MM.1S (cell line): ENCODE measurements around the gene MSI2.

ENCODE experiments used
- DNase-seq: peaks from one replicate; pipeline ENCODE4 v3.0.0-alpha.2; 2015
- H2AFZ ChIP-seq: fragments of 300-600 bp; sonication (generic); 2 replicates; pipeline ENCODE4 v1.6.0; 2016; ENCODE audit warnings: antibody characterized with exemption, low read length
- H3F3A ChIP-seq: fragments of 300-600 bp; sonication (generic); 2 replicates; pipeline ENCODE4 v1.6.1; 2016; ENCODE audit warnings: mild to moderate bottlenecking, antibody characterized with exemption, low read length, moderate library complexity, mixed read lengths; ENCODE audit not compliant: insufficient read depth
- H3K27ac ChIP-seq: fragments of 300-600 bp; sonication (generic); 2 replicates; pipeline ENCODE4 v1.5.1; 2016; ENCODE audit warnings: mild to moderate bottlenecking, low read length
- H3K27me3 ChIP-seq: fragments of 300-600 bp; sonication (generic); replicated peaks from 2 replicates; pipeline ENCODE4 v1.6.0; 2016; ENCODE audit warnings: low read length; ENCODE audit not compliant: insufficient read depth
- H3K36me3 ChIP-seq: fragments of 300-600 bp; sonication (generic); replicated peaks from 2 replicates; pipeline ENCODE4 v1.6.1; 2016; ENCODE audit warnings: mild to moderate bottlenecking, low read length, mixed read lengths; ENCODE audit not compliant: insufficient read depth
- H3K4me1 ChIP-seq: fragments of 300-600 bp; sonication (generic); 2 replicates; pipeline ENCODE4 v1.6.1; 2016; ENCODE audit warnings: low read length, mixed read lengths
- H3K4me2 ChIP-seq: fragments of 300-600 bp; sonication (generic); 2 replicates; pipeline ENCODE4 v1.6.0; 2016; ENCODE audit warnings: low read depth, low read length
- H3K4me3 ChIP-seq: fragments of 300-600 bp; sonication (generic); 2 replicates; pipeline ENCODE4 v1.5.1; 2016; ENCODE audit warnings: low read length, mixed read lengths
- H3K79me2 ChIP-seq: fragments of 300-600 bp; sonication (generic); 2 replicates; pipeline ENCODE4 v1.6.1; 2016; ENCODE audit warnings: mixed run types, low read length, mixed read lengths
- H3K9ac ChIP-seq: fragments of 300-600 bp; sonication (generic); 2 replicates; pipeline ENCODE4 v1.6.1; 2016; ENCODE audit warnings: low read length, mixed read lengths
- H3K9me2 ChIP-seq: fragments of 300-600 bp; sonication (generic); replicated peaks from 2 replicates; pipeline ENCODE4 v1.6.1; 2016; ENCODE audit warnings: mild to moderate bottlenecking, low read length, mixed read lengths; ENCODE audit not compliant: insufficient read depth
- H3K9me3 ChIP-seq: fragments of 300-600 bp; sonication (generic); replicated peaks from 2 replicates; pipeline ENCODE4 v1.6.1; 2016; ENCODE audit warnings: mild to moderate bottlenecking, low read length, mixed read lengths; ENCODE audit not compliant: insufficient read depth
- H4K20me1 ChIP-seq: fragments of 300-600 bp; sonication (generic); 2 replicates; pipeline ENCODE4 v1.6.1; 2016; ENCODE audit warnings: mild to moderate bottlenecking, low read length, moderate library complexity, mixed read lengths; ENCODE audit not compliant: insufficient read depth
- CTCF ChIP-seq: fragments of 300-600 bp; sonication (generic); IDR thresholded peaks from 2 replicates; pipeline ENCODE4 v1.5.1; 2016; ENCODE audit warnings: antibody characterized with exemption, low read length, mixed read lengths
- EZH2 ChIP-seq: fragments of 300-600 bp; sonication (generic); optimal IDR thresholded peaks from 2 replicates; pipeline ENCODE3; 2017; ENCODE audit warnings: low read depth, mild to moderate bottlenecking, antibody characterized with exemption, low read length, mixed read lengths
- EZH2phosphoT487 ChIP-seq: fragments of 300-600 bp; sonication (generic); IDR thresholded peaks from 2 replicates; pipeline ENCODE4 v1.6.1; 2018; ENCODE audit warnings: antibody characterized with exemption, low read length

The MSI2 gene

GRCh38 chr17:57335195-57335792, 79.0 kb downstream of the MSI2 start:
- Histone ChIP-seq H3K4me3 (no peak overlapping the region), H3K79me2 (peaks cover 89% of the 10 kb centered on the region), H4K20me1 (0 out of 2 replicates have a peak, but pooled peaks cover 4% of the 10 kb centered on the region), H3K4me2 (no peak overlapping the region), H3F3A (no peaks in the 10 kb centered on the region), H3K4me1 (no peaks in the 10 kb centered on the region), H2AFZ (no peak overlapping the region), H3K9me2 (no peaks in the 10 kb centered on the region), H3K9me3 (no peaks in the 10 kb centered on the region), H3K27ac (no peak overlapping the region), H3K27me3 (no peaks in the 10 kb centered on the region), H3K9ac (no peak overlapping the region), H3K36me3 (no peaks in the 10 kb centered on the region)
- no peak for TF ChIP-seq EZH2
- TF ChIP-seq CTCF = no peak
- TF ChIP-seq EZH2phosphoT487 = no peak
- no peak for DNase-seq

- Histone ChIP-seq H3F3A (no peaks in the 10 kb centered on the region), H3K79me2 (peaks cover 91% of the 10 kb centered on the region), H3K4me1 (no peaks in the 10 kb centered on the region), H3K4me3 (no peak overlapping the region), H3K9me2 (no peaks in the 10 kb centered on the region), H3K36me3 (no peaks in the 10 kb centered on the region), H3K9ac (no peak overlapping the region), H3K27ac (no peak overlapping the region), H3K4me2 (no peak overlapping the region), H2AFZ (no peak overlapping the region), H3K27me3 (no peaks in the 10 kb centered on the region), H4K20me1 (0 out of 2 replicates have a peak, but pooled peaks cover 4% of the 10 kb centered on the region), H3K9me3 (no peaks in the 10 kb centered on the region)
- no peak for DNase-seq
- TF ChIP-seq EZH2phosphoT487 = no peak
Observed at GRCh38 chr17:57337390-57337789, 81.1 kb downstream of the MSI2 start.

GRCh38 chr17:57338257-57338914, 82.1 kb downstream of the MSI2 start:
- Histone ChIP-seq H3K9ac (no peak overlapping the region), H3K27me3 (no peaks in the 10 kb centered on the region), H4K20me1 (0 out of 2 replicates have a peak, but pooled peaks cover 4% of the 10 kb centered on the region), H3K9me3 (no peaks in the 10 kb centered on the region), H3K36me3 (no peaks in the 10 kb centered on the region), H3K9me2 (no peaks in the 10 kb centered on the region), H3K4me1 (no peaks in the 10 kb centered on the region), H3K4me3 (no peak overlapping the region), H3F3A (no peaks in the 10 kb centered on the region), H3K27ac (no peak overlapping the region), H2AFZ (no peak overlapping the region), H3K4me2 (no peak overlapping the region), H3K79me2 (peaks cover 90% of the 10 kb centered on the region)
- no peak for TF ChIP-seq EZH2
- no peak for TF ChIP-seq EZH2phosphoT487
- TF ChIP-seq CTCF = no peak
- DNase-seq = no peak
